Measurements from ENCODE around the gene CYRIA.
A peak's percentile ranks its signal among the peaks of the same experiment; 100 is the strongest.

Gene CYRIA

GRCh38 chr2:16629044-16629443, 36.6 kb downstream of the CYRIA start:
- H3K4me1 ChIP-seq (ENCODE audit: control insufficient read depth in 1 of 2, insufficient read depth in 1 of 2, low read depth in 1 of 2, low read length in 1 of 2) = peaks cover 73 to 78% of the 10 kb centered on the region in 2 experiments
- H3K36me3 ChIP-seq = peaks cover 8% of the 10 kb centered on the region
- peak overlapping the region; percentile 99 for H3K27ac ChIP-seq
- H3K4me3 ChIP-seq (ENCODE audit: low read depth in 1 of 2, low read length in 1 of 2) = no peak overlapping the region
- TF ChIP-seq CTCF (IDR thresholded peaks at IDR 0.05) = no peak
- no peaks in the 10 kb centered on the region for H3K27me3 ChIP-seq
- no peaks in the 10 kb centered on the region for H3K9me3 ChIP-seq

- TF ChIP-seq CTCF (IDR thresholded peaks at IDR 0.05) = no peak
- Histone ChIP-seq H3K36me3 (peaks cover 9% of the 10 kb centered on the region), H3K9me3 (no peaks in the 10 kb centered on the region), H3K27me3 (no peaks in the 10 kb centered on the region), H3K27ac (peak overlapping the region; percentile 99), H3K4me3 (ENCODE audit: low read depth in 1 of 2, low read length in 1 of 2) (no peak overlapping the region), H3K4me1 (ENCODE audit: control insufficient read depth in 1 of 2, insufficient read depth in 1 of 2, low read depth in 1 of 2, low read length in 1 of 2) (peaks cover 80 to 86% of the 10 kb centered on the region in 2 experiments)
These were observed 37.3 kb downstream of the CYRIA start for GRCh38 chr2:16628314-16628713.

GRCh38 chr2:16626997-16627605, 38.5 kb downstream of the CYRIA start:
- no peaks in the 10 kb centered on the region for H3K27me3 ChIP-seq
- no peaks in the 10 kb centered on the region for H3K9me3 ChIP-seq
- no peak for TF ChIP-seq CTCF (IDR thresholded peaks at IDR 0.05)
- H3K36me3 ChIP-seq = peaks cover 17% of the 10 kb centered on the region
- H3K27ac ChIP-seq = peak overlapping the region; percentile 99
- peaks cover 92 to 98% of the 10 kb centered on the region in 2 experiments for H3K4me1 ChIP-seq (ENCODE audit: control insufficient read depth in 1 of 2, insufficient read depth in 1 of 2, low read depth in 1 of 2, low read length in 1 of 2)
- H3K4me3 ChIP-seq (ENCODE audit: low read depth in 1 of 2, low read length in 1 of 2) = peak overlapping the region in 1 of 2 experiments; percentile 28

GRCh38 chr2:16626497-16626896, 39.1 kb downstream of the CYRIA start:
- Histone ChIP-seq H3K27me3 (no peaks in the 10 kb centered on the region), H3K4me3 (ENCODE audit: low read depth in 1 of 2, low read length in 1 of 2) (peak overlapping the region; percentile 45 to 53), H3K27ac (peak overlapping the region; percentile 99), H3K9me3 (no peaks in the 10 kb centered on the region), H3K36me3 (peaks cover 15% of the 10 kb centered on the region), H3K4me1 (ENCODE audit: control insufficient read depth in 1 of 2, insufficient read depth in 1 of 2, low read depth in 1 of 2, low read length in 1 of 2) (peaks cover 96 to 100% of the 10 kb centered on the region in 2 experiments)
- no peak for TF ChIP-seq CTCF (IDR thresholded peaks at IDR 0.05)

GRCh38 chr2:16625759-16626158, 39.9 kb downstream of the CYRIA start:
- Histone ChIP-seq H3K4me1 (ENCODE audit: control insufficient read depth in 1 of 2, insufficient read depth in 1 of 2, low read depth in 1 of 2, low read length in 1 of 2) (peaks cover 96 to 100% of the 10 kb centered on the region in 2 experiments), H3K27me3 (no peaks in the 10 kb centered on the region), H3K36me3 (peaks cover 22% of the 10 kb centered on the region), H3K9me3 (no peaks in the 10 kb centered on the region), H3K4me3 (ENCODE audit: low read depth in 1 of 2, low read length in 1 of 2) (peak overlapping the region; percentile 45 to 53), H3K27ac (peak overlapping the region; percentile 99)
- no peak for TF ChIP-seq CTCF (IDR thresholded peaks at IDR 0.05)

All from neutrophil (primary cell).